ENCODE data around the gene STX2. TPM values are rescaled to one million over a fixed set of nuclear protein-coding genes. Genes with fewer than 3 reads are reported as not detected.

STX2 gene
- total and polyA plus RNA-seq, 2 donors (not counting 3 experiments of a cell fraction or from before 2014, with no cell fraction given), result 26.2 to 32.6 TPM

- intact Hi-C loops (cut with micrococcal nuclease) (no loop called here), dilution Hi-C loops (cut with MboI; ENCODE audit: extremely low pct_ligation_motif_present, low sequenced_read_pairs) (no loop called here)
- Histone ChIP-seq H4K20me1 (replicated peaks; ENCODE audit: control insufficient read depth, extremely low read depth, insufficient read depth, low read length) (no peaks in the 10 kb centered on the region), H3K36me3 (ENCODE audit: control insufficient read depth in 2 of 2, extremely low read depth in 1 of 2, insufficient read depth in 2 of 2, low read length in 2 of 2) (peaks cover 13 to 14% of the 10 kb centered on the region in 2 experiments), H3K27ac (ENCODE audit: insufficient read depth, low read depth, low read length) (no peak overlapping the region), H3K9me3 (replicated peaks; ENCODE audit: control insufficient read depth, insufficient read depth, low read length) (no peaks in the 10 kb centered on the region), H3K9me1 (replicated peaks; ENCODE audit: control insufficient read depth, extremely low read depth, insufficient read depth, low read length) (no peaks in the 10 kb centered on the region), H3K4me3 (replicated peaks in 1 of 3; ENCODE audit: insufficient read depth in 1 of 3, low read depth in 1 of 3, low read length in 3 of 3) (no peak overlapping the region), H3K4me1 (ENCODE audit: control insufficient read depth, extremely low read depth, insufficient read depth, low read length) (no peaks in the 10 kb centered on the region), H3K9ac (replicated peaks; ENCODE audit: extremely low read depth, insufficient read depth, low read length) (no peak overlapping the region), H2AFZ (ENCODE audit: low read depth, low read length) (no peak overlapping the region), H3K79me2 (ENCODE audit: control insufficient read depth, insufficient read depth, low read length) (no peaks in the 10 kb centered on the region), H3K4me2 (ENCODE audit: insufficient read depth, low read length) (no peak overlapping the region), H3K27me3 (ENCODE audit: control insufficient read depth in 2 of 2, insufficient read depth in 2 of 2, low read length in 2 of 2) (no peaks in the 10 kb centered on the region)
- FAIRE-seq, result no peak
- CTCF ChIA-PET, result interaction anchor here (1.4 kb wide), 1 partner anchor 13 kb away, joined by 5 read pairs; no protein-coding TSS in a partner anchor
- TF ChIP-seq MAX (IDR thresholded peaks at IDR 0.05; ENCODE audit: insufficient read depth, insufficient read length) (no peak), JUN (IDR thresholded peaks at IDR 0.05; ENCODE audit: borderline replicate concordance, insufficient read depth, insufficient read length, low read depth) (no peak), POLR2AphosphoS5 (IDR thresholded peaks at IDR 0.05; ENCODE audit: insufficient read depth, low read depth, low read length) (no peak), GATA2 (IDR thresholded peaks at IDR 0.05; ENCODE audit: insufficient read depth, insufficient read length, low read depth, low read length) (no peak), CTCF (IDR thresholded peaks at IDR 0.05; ENCODE audit: extremely low read depth in 1 of 2, insufficient read depth in 1 of 2, low read depth in 1 of 2, low read length in 2 of 2) (no peak), POLR2A (IDR thresholded peaks at IDR 0.05; ENCODE audit: low read depth, low read length) (no peak), MYC (IDR thresholded peaks at IDR 0.05; ENCODE audit: low read depth, low read length) (no peak), FOS (IDR thresholded peaks at IDR 0.05; ENCODE audit: borderline replicate concordance, insufficient read depth, low read length) (no peak), EZH2 (IDR thresholded peaks at IDR 0.05; ENCODE audit: borderline replicate concordance, low read depth, low read length, severe bottlenecking) (no peak)
- POLR2A ChIA-PET, result no interaction called here
- no peak for DNase-seq (ENCODE audit: low read depth, low spot score)
- no TSS peak for BruUV-seq (replicated peaks)
These were observed 35.3 kb downstream of the STX2 start for GRCh38 chr12:130803702-130804101.
